HUES6 (cell line): ENCODE measurements around the gene NUDT12.

ENCODE experiments used
- H3K27ac ChIP-seq: 2 replicates; pipeline ENCODE4 v1.7.0; 2013; ENCODE audit warnings: low read depth, mild to moderate bottlenecking, low read length, inconsistent platforms
- H3K27me3 ChIP-seq: 2 replicates; pipeline ENCODE4 v1.6.1; 2013; ENCODE audit warnings: low read length; ENCODE audit not compliant: control insufficient read depth, insufficient read depth
- H3K36me3 ChIP-seq: 2 replicates; pipeline ENCODE4 v1.6.1; 2013; ENCODE audit warnings: low read length; ENCODE audit not compliant: control insufficient read depth, insufficient read depth
- H3K4me1 ChIP-seq: 2 replicates; pipeline ENCODE4 v1.6.1; 2013; ENCODE audit warnings: low read length; ENCODE audit not compliant: control insufficient read depth, insufficient read depth
- H3K4me3 ChIP-seq: 2 replicates; pipeline ENCODE4 v1.5.1; 2013; ENCODE audit warnings: low read depth, low read length
- H3K9ac ChIP-seq: one replicate; pipeline ENCODE4 v1.6.1; 2013; ENCODE audit warnings: mild to moderate bottlenecking, low read length
- H3K9me3 ChIP-seq: 2 replicates; pipeline ENCODE4 v1.6.1; 2013; ENCODE audit warnings: low read depth, low read length; ENCODE audit not compliant: control insufficient read depth, insufficient read depth

Gene NUDT12

DNA sequence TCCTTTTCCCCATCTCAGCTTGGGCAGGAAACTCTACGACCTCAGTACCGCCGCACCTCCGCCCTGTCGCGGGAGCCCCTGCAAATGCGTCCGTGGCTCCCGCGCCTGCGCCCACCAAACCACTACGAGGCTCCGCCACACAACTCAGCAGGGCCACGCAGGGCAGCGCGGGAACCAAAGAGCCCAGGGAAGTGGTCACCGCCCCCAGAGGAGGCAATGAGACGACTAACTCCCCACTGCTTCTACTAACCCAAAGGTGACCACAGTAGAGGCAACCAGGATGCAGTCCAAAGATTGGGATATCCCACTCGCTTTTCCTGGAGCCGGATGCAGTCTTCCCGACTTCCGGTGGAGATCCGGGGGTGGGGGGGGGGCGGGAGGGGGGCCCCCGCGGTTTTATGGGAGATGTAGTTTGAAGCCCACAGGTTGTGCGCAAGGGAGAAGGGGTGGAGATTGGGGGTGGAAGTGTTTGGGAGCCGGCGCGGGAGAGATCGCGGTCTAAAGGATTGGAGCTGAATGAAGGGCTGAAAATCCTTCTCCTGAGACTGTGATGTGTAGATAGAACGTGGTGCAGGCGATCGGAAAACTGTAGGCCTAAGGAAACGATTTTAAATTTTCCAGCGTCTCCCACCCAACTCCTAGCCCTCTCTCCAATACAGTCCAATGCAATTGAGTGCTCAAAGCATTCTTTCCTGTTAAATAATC, at the start of gene NUDT12:
NUDT12 (minus strand) TSS at position 337 of the 705 bp plus-strand sequence. CDS start 2,541 bp downstream, outside the sequence.
- H3K27ac ChIP-seq = peak within 1 kb of the TSS; percentile 84; the same call in 1 of the 2 replicates
- H3K9me3 ChIP-seq = no peaks in the 10 kb centered on the region
- H3K27me3 ChIP-seq = no peaks in the 10 kb centered on the region
- 0 out of 2 replicates have a peak, but pooled peaks cover 3% of the 10 kb centered on the region for H3K36me3 ChIP-seq
- H3K9ac ChIP-seq = peak within 1 kb of the TSS; percentile 93
- H3K4me3 ChIP-seq = peak within 1 kb of the TSS; percentile 98
- H3K4me1 ChIP-seq = peaks cover 7% of the 10 kb centered on the region; the same call in 1 of the 2 replicates

DNA sequence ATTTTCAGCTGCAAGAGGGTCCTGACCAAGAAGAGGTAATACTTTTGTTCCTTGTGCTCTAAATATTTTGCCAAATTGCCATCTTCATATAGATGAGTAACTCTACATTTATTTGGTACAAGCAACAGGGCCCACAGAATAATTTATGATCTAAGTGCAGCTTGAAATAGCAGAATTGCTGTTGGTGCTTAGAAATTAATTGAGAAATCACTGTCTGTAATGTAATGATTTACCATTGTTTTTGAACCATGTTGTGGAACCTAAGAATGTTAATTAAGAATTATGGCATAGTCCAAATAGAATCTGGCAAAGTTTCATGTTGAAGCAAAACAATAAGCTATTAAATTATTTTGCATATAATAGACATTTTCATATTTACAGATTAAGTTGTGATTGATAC, 44.8 kb upstream of the NUDT12 start:
- no peak overlapping the region for H3K4me3 ChIP-seq
- no peak overlapping the region for H3K9ac ChIP-seq
- 0 out of 2 replicates have a peak, but pooled peaks cover under 1% of the 10 kb centered on the region for H3K4me1 ChIP-seq
- no peaks in the 10 kb centered on the region for H3K36me3 ChIP-seq
- no peaks in the 10 kb centered on the region for H3K27me3 ChIP-seq
- H3K9me3 ChIP-seq = no peaks in the 10 kb centered on the region
- H3K27ac ChIP-seq = no peak overlapping the region

DNA sequence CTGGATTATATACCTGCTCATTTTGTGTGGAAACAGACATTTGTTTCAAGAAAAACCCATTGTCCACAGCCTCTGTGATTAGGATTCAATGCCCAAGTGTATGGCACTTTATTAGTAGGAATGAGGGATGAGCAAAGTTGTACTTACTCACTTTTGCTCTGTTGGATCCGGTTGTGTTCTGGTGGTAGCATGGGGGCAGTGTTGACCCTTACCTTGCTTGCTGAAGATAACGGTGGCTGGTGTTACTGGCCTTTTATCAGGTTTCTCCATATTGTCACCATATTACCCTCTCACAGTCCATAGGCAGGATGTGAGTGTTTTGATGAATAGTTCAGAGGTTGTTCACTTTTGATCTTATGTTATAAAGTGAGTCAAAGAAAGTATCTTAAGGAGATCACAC, 42.7 kb upstream of the NUDT12 start:
- Histone ChIP-seq H3K9me3 (no peaks in the 10 kb centered on the region), H3K9ac (no peak overlapping the region), H3K27me3 (no peaks in the 10 kb centered on the region), H3K36me3 (no peaks in the 10 kb centered on the region), H3K27ac (no peak overlapping the region), H3K4me3 (no peak overlapping the region), H3K4me1 (no peaks in the 10 kb centered on the region)

DNA sequence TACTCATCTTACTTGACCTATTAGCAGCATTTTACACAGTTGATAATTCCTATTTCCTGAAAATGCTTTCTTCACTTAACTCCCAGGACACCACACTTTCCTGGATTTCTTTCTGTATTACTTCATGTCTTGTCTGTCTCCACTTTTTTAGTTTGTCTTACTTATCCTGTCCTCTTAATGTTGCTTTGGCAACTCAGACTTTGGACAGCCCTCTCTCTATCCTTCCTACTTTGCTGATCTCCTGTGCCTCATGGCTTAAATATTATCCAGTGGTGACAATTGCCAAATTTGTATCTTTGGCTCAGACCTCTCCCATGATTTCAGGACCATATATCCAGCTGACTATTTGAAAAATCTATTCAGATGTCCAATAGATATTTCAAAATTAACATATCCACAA, 39.8 kb upstream of the NUDT12 start:
- Histone ChIP-seq H3K27me3 (no peaks in the 10 kb centered on the region), H3K36me3 (no peaks in the 10 kb centered on the region), H3K4me3 (no peak overlapping the region), H3K9ac (no peak overlapping the region), H3K9me3 (no peaks in the 10 kb centered on the region), H3K4me1 (no peaks in the 10 kb centered on the region), H3K27ac (no peak overlapping the region)

DNA sequence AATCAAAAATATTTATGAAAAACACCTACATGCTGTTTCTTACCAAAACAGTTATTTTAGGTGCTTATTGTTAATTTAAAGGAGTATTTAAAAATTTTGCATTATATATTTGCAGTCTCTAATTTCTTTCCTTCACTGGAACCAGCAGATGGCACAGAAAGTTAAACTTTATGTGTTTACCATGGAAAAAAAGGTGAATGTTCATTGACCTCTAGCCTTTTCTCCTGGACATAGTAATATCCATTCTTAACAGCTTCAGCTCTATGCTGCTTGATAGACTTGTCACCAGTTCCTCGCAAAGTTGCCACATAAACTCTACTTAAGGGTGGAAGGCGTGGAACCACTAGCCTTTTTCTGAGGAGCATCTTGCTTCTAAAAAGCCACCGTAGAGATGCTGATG, 38.7 kb upstream of the NUDT12 start:
- Histone ChIP-seq H3K9ac (no peak overlapping the region), H3K9me3 (no peaks in the 10 kb centered on the region), H3K4me1 (no peaks in the 10 kb centered on the region), H3K27me3 (no peaks in the 10 kb centered on the region), H3K4me3 (no peak overlapping the region), H3K27ac (no peak overlapping the region), H3K36me3 (no peaks in the 10 kb centered on the region)

DNA sequence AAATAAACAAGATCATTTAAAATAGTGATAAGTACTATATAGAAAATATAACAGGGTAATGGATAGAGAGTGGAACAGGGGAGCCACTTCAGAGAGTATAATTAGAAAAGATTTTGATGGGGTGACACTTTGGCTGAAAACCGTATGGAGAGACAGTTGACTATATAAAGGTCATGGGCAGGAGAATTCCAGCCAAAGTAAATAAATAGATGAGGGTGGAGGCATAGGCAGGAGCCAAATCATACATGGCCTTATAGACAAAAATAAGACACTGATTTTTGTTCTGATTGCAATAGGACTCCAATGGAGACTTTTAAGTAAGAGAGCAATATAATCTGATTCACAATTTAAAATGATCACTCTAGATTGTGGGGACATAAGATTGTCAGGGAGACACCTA, 37.5 kb upstream of the NUDT12 start:
- Histone ChIP-seq H3K9me3 (no peaks in the 10 kb centered on the region), H3K36me3 (no peaks in the 10 kb centered on the region), H3K4me1 (no peaks in the 10 kb centered on the region), H3K27me3 (no peaks in the 10 kb centered on the region), H3K4me3 (no peak overlapping the region), H3K27ac (no peak overlapping the region), H3K9ac (no peak overlapping the region)

DNA sequence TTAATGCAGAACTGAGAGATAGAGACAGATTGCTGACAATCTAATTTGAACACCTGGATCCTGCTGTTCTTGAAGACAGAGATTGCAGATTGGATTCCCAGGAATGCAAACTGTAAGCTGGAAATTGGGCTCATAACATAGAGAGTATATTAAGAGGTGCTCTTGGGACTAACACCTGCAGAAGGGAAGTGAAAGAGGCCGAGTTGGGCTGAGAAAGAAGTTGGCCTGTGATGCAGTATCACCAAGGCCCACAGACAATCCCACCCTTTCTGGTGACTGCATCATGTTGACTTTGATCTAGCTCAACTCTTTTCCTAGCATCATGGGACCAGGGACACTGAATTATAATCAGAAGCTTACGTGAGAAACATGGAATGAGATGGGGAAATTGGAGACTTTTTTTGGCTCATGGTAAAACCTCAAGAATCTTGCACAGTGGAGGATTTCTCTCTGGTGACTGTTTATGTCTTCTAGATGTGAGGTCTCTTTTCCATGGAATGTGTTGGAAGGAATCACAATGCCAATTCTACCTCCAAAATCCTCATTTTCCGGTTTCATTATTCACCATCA, 36.5 kb upstream of the NUDT12 start:
- H3K4me3 ChIP-seq = no peak overlapping the region

DNA sequence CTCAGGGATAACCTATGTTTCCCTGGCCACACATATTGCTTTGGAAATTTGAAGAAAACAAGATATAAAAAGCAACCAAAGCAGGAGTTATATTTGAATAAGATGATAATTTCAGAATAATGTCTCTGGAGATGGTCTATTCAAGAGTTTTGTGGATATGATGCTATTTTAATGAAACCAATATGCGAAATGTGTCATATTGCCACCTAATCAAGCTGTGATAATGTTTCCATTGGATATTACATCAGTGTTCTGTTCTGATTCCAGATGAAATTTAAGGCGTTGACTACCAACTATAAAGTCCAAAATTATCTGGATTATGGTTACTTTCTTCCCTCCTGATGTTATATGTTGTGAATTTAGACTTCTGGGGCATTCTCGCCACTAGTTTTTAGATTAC, 27.6 kb upstream of the NUDT12 start:
- H3K27ac ChIP-seq = no peak overlapping the region
- no peak overlapping the region for H3K4me3 ChIP-seq
- H3K9ac ChIP-seq = no peak overlapping the region
- H3K36me3 ChIP-seq = no peaks in the 10 kb centered on the region
- H3K4me1 ChIP-seq = no peaks in the 10 kb centered on the region
- no peaks in the 10 kb centered on the region for H3K27me3 ChIP-seq
- no peaks in the 10 kb centered on the region for H3K9me3 ChIP-seq

More for the DNA sequence above, 36.5 kb upstream of the NUDT12 start:
- H3K27ac ChIP-seq = no peak overlapping the region
- H3K27me3 ChIP-seq = no peaks in the 10 kb centered on the region
- H3K4me1 ChIP-seq = no peaks in the 10 kb centered on the region
- H3K36me3 ChIP-seq = no peaks in the 10 kb centered on the region
- H3K9me3 ChIP-seq = no peaks in the 10 kb centered on the region
- no peak overlapping the region for H3K9ac ChIP-seq

DNA sequence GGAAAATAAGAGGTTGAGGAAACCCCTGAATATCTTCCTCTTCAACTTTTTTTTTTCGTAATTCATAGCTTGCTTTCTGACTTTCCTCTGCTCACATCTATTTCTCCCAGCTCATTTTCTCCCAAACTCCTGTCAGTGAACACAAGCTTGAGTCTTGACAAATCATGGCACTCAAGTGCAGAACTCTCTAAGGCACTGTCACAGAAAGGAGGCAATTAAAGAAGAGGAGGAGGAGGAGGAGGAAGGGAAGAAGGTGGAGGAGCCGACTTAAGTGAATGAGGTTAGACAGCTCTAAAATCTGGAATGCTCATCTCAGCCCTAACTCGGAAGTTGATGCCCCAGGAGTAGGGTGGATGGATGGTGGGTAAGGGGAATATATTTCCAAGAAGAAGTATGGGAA, 27.2 kb upstream of the NUDT12 start:
- H3K36me3 ChIP-seq = no peaks in the 10 kb centered on the region
- H3K27ac ChIP-seq = no peak overlapping the region
- no peaks in the 10 kb centered on the region for H3K4me1 ChIP-seq
- H3K27me3 ChIP-seq = no peaks in the 10 kb centered on the region
- no peaks in the 10 kb centered on the region for H3K9me3 ChIP-seq
- no peak overlapping the region for H3K9ac ChIP-seq
- no peak overlapping the region for H3K4me3 ChIP-seq

DNA sequence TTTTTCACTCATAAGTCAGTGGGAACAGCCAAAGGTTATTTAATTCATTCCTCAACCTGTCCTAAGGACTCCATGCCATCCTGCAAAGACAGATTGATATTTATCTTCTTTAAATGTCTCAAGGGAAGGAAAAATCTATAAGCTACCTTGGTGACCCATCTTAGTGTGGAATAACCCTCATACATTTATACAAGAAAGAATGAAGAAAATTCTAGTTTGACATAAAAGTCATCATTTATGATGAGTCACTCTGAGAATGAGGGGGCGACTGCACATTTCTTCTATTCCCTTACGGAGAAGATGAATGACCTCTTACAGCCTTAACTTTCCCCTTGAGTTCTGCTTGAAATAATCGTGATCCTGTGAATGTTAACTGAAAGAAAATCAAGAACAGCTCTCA, 26.8 kb upstream of the NUDT12 start:
- Histone ChIP-seq H3K4me3 (no peak overlapping the region), H3K9ac (no peak overlapping the region), H3K27me3 (no peaks in the 10 kb centered on the region), H3K36me3 (no peaks in the 10 kb centered on the region), H3K27ac (no peak overlapping the region), H3K9me3 (no peaks in the 10 kb centered on the region), H3K4me1 (no peaks in the 10 kb centered on the region)

DNA sequence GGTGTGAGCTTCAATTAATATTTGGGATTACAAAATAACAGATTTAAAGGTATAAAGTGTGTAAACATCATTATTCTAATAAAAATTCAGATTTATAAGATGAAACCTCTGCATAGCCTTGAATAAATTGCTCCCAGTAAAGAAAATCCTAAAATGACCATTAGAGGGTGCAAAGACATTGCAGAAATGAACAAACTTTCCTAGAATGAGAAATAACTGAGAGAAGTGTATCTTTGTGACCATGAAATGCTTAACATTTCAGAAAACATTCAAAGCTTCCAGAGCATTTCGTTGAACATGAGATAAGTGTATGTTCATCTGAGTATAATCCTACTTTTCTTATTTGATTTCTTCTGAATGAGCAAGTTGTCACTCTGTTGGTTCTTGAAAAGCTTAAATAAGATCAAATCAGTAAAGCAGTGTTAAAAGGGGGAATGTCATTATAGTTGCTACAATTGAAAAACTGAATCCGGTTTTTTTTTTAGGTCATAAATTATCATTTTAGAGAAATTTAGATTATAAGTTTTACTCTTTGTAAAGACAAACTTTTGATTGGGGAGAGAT, 24.7 kb upstream of the NUDT12 start:
- no peak overlapping the region for H3K27ac ChIP-seq
- no peak overlapping the region for H3K9ac ChIP-seq
- H3K4me3 ChIP-seq = no peak overlapping the region
- no peaks in the 10 kb centered on the region for H3K4me1 ChIP-seq
- no peaks in the 10 kb centered on the region for H3K27me3 ChIP-seq
- H3K9me3 ChIP-seq = no peaks in the 10 kb centered on the region
- no peaks in the 10 kb centered on the region for H3K36me3 ChIP-seq
